Nephron progenitor cell (in vitro differentiated cells): ENCODE results near the gene RPAP3.
A peak's percentile ranks its signal among the peaks of the same experiment; 100 is the strongest.

Experiments used
- DNase-seq: peaks from one replicate; pipeline ENCODE4 v3.0.0; 2021
- H3K27ac Mint-ChIP-seq: 2 replicates; pipeline ENCODE4 v1.8.0; 2021; ENCODE audit warnings: mild to moderate bottlenecking, moderate library complexity, mixed read lengths
- H3K27me3 Mint-ChIP-seq: 2 replicates; pipeline ENCODE4 v1.8.0; 2021; ENCODE audit warnings: mild to moderate bottlenecking, low read depth, mixed read lengths; ENCODE audit not compliant: poor library complexity
- H3K36me3 Mint-ChIP-seq: 2 replicates; pipeline ENCODE4 v1.8.0; 2021; ENCODE audit warnings: low read depth, mixed read lengths
- H3K4me1 Mint-ChIP-seq: 2 replicates; pipeline ENCODE4 v1.8.0; 2021; ENCODE audit warnings: mixed read lengths
- H3K4me3 Mint-ChIP-seq: 2 replicates; pipeline ENCODE4 v1.8.0; 2021; ENCODE audit warnings: mild to moderate bottlenecking, moderate library complexity, mixed read lengths
- H3K9me3 Mint-ChIP-seq: 2 replicates; pipeline ENCODE4 v1.8.0; 2021; ENCODE audit warnings: mild to moderate bottlenecking, moderate library complexity, mixed read lengths
- TF ChIP-seq, protein P1 (sequence below): fragments of 200-600 bp; sonication (generic); IDR thresholded peaks from 2 replicates; pipeline ENCODE4 v1.5.0; 2021; ENCODE audit warnings: antibody characterized with exemption

Gene RPAP3

DNA sequence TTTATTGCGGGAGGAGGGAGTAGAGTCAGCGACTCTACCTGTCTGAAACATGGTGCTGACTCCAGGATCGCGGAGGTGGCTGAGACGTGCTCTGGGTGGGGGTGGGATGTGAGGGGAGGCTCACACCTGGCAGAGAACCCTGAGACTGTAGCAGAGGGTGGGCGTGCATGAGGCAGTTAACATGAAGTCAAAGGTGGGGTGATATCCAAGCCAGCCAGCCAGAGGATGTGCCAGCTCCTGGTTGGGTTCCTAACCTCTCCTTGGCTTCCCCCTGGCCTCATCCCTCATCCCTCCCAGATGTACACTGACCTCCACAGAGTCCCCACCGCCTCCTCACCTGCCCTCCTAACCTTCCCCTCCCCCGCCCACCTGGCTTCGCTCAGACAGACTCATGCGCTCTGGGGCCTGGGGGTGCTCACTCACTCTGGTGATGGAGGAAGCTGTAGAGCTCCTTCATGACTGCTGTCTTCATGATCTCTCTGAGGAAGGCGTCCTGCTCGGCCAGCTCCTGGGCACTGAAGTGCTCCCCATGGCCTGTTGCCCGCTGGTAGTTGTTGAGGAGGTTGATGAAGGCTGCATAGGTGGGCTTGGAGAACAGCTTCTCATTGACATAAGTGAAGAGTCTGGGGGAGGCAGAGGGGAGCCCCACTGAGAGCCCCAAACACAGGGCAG is 10.2 kb upstream of the RPAP3 start:
- no peak overlapping the region for H3K27ac Mint-ChIP-seq
- no peaks in the 10 kb centered on the region for H3K36me3 Mint-ChIP-seq
- no peak overlapping the region for H3K4me3 Mint-ChIP-seq

DNA sequence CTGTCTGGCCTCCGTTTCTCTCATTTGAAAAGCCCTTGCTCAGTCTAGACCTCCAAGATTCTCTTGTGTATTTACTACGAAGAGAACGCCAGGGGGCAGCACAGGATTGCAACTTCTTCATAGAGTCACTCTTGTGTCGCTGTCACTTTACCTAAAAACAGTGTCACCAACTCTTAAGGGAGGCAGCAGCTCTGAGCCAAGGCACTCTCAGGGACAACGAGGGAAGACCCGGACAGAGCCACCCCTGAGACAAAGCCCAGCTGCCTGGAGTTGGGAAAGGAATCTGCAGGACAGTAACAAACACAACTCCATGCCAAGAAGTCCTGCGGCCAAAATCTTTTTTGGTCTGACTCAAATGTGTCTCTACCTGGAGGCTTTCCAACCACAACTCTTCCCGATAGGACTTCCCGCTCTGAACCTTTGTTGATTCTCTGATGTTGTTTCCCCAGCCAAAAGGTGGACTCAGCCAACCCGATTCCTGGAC is 9.6 kb upstream of the RPAP3 start:
- Mint-ChIP-seq H3K9me3 (no peaks in the 10 kb centered on the region), H3K4me1 (peaks cover 35% of the 10 kb centered on the region), H3K27me3 (peaks cover 3% of the 10 kb centered on the region), H3K4me3 (no peak overlapping the region), H3K36me3 (no peaks in the 10 kb centered on the region), H3K27ac (no peak overlapping the region)
- peak; percentile 82 for DNase-seq
- TF ChIP-seq, protein P1, sequence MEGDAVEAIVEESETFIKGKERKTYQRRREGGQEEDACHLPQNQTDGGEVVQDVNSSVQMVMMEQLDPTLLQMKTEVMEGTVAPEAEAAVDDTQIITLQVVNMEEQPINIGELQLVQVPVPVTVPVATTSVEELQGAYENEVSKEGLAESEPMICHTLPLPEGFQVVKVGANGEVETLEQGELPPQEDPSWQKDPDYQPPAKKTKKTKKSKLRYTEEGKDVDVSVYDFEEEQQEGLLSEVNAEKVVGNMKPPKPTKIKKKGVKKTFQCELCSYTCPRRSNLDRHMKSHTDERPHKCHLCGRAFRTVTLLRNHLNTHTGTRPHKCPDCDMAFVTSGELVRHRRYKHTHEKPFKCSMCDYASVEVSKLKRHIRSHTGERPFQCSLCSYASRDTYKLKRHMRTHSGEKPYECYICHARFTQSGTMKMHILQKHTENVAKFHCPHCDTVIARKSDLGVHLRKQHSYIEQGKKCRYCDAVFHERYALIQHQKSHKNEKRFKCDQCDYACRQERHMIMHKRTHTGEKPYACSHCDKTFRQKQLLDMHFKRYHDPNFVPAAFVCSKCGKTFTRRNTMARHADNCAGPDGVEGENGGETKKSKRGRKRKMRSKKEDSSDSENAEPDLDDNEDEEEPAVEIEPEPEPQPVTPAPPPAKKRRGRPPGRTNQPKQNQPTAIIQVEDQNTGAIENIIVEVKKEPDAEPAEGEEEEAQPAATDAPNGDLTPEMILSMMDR, result peak; percentile 72

More for the DNA sequence above, 10.2 kb upstream of the RPAP3 start:
- no peak for DNase-seq
- Mint-ChIP-seq H3K4me1 (peaks cover 35% of the 10 kb centered on the region), H3K9me3 (no peaks in the 10 kb centered on the region), H3K27me3 (peaks cover 3% of the 10 kb centered on the region)
- TF ChIP-seq, protein P1, result no peak

DNA sequence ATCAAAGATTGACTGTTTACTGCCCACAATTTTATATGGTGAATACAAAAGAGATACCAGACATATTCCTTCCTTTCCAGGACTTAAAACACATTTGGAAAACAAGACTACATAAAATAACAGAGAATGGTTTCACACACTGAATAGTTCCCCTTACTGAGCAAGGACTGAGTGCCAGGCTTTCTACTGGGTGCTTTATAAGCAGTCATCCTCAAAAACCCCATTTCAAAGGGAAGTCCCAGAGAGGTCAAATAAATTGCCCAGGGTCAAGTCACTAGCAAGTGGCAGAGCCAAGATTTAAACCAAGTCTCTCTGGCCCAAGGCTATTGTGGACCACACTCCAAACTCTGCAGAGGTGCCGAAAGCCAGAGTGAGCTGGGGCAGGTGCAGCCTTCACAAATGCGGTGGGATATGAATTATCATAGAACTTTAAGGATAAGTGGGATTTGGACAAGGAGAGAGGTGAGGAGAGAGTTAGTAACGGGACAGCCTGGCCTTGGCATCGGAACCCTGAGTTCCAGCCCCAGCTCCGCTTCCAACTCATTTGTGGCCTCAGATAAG is 9.1 kb upstream of the RPAP3 start:
- no peak overlapping the region for H3K27ac Mint-ChIP-seq
- peaks cover 35% of the 10 kb centered on the region for H3K4me1 Mint-ChIP-seq
- H3K4me3 Mint-ChIP-seq, result no peak overlapping the region
- no peaks in the 10 kb centered on the region for H3K9me3 Mint-ChIP-seq
- peaks cover 3% of the 10 kb centered on the region for H3K27me3 Mint-ChIP-seq
- TF ChIP-seq, protein P1, result no peak
- no peaks in the 10 kb centered on the region for H3K36me3 Mint-ChIP-seq
- no peak for DNase-seq

DNA sequence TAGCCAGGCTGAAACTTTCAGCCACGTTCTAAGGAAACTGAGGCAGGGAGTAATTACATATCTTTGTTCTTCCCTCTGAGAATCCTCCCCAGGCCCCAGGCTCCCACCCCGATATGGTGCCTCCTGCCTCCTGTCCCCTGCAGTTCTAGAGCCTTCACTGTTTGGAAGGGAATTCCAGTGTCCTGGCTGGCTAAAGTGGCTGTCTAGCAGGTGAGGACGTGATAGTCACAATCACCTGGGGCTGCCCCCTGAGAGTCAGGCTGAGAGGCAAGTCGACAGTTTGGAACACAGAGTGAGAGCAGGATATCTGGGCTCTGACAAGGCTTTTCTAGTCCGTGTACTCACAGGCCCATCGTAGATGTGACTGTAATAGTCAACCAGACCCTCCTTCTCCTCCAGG is 6.3 kb upstream of the RPAP3 start:
- Mint-ChIP-seq H3K36me3 (no peaks in the 10 kb centered on the region), H3K9me3 (no peaks in the 10 kb centered on the region)

DNA sequence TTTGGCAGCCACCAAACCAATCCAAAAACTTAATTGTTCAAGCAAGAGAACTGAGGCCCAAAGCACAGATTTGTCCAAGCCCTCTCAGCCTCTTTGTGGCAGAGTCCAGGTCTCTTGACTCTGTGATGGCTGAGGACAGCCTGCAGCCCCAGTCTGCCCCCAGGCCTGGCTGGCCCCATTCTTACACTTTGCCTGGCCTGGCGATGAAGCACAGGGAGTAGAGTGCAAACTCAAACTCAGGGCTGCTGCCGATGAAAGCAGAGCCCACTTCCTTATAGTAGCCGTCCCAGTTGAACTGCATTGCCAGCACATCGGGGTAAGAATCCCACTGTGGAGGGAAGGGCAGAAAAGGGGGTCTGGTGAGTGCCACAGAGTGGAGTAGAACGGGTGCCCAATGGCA is 5.6 kb upstream of the RPAP3 start:
- no peak overlapping the region for H3K27ac Mint-ChIP-seq

More for the DNA sequence above, 6.3 kb upstream of the RPAP3 start:
- peaks cover 3% of the 10 kb centered on the region for H3K27me3 Mint-ChIP-seq
- TF ChIP-seq, protein P1, result no peak
- DNase-seq, result no peak
- peaks cover 28% of the 10 kb centered on the region for H3K4me1 Mint-ChIP-seq
- H3K27ac Mint-ChIP-seq, result no peak overlapping the region
- H3K4me3 Mint-ChIP-seq, result no peak overlapping the region

More for the DNA sequence above, 5.6 kb upstream of the RPAP3 start:
- TF ChIP-seq, protein P1, result no peak
- H3K9me3 Mint-ChIP-seq, result no peaks in the 10 kb centered on the region
- no peak for DNase-seq
- no peaks in the 10 kb centered on the region for H3K36me3 Mint-ChIP-seq
- H3K4me3 Mint-ChIP-seq, result no peak overlapping the region
- H3K27me3 Mint-ChIP-seq, result peaks cover 3% of the 10 kb centered on the region
- H3K4me1 Mint-ChIP-seq, result peaks cover 26% of the 10 kb centered on the region
